CD4-positive, alpha-beta T cell (primary cell): ENCODE data around the gene WIPI1. TPM values are rescaled to one million over a fixed set of nuclear protein-coding genes. Genes with fewer than 3 reads are reported as not detected.

Experiments used
- ATAC-seq: fragments of 200-7000 bp; cut with Tn5 transposase; one replicate; pipeline ENCODE4 v1.10.0; 2022; ENCODE audit warnings: mild to moderate bottlenecking; ENCODE audit not compliant: poor library complexity
- CTCF ChIA-PET: fragments of 350-600 bp; sonication (Branson Sonifier 250); formaldehyde crosslinking; loops from one replicate; lab custom pipeline; 2021; ENCODE audit warnings: antibody characterized with exemption, inconsistent platforms; lab: Charles Lee
- POLR2A ChIA-PET: fragments of 350-600 bp; sonication (Branson Sonifier 250); formaldehyde crosslinking; loops from one replicate; lab custom pipeline; 2021; ENCODE audit warnings: antibody characterized with exemption, inconsistent platforms; lab: Charles Lee
- DNase-seq, 14 experiments: peaks; one replicate each; pipeline ENCODE4 v3.0.0-alpha.2; 2013 to 2020; ENCODE audit warnings: mixed read lengths in 2 of 14
- H3K27ac ChIP-seq, 2 donors: one replicate each; pipeline versions ENCODE4 v1.5.1 to v1.7.0; 2013; ENCODE audit warnings: low read length in 2 of 2, low read depth in 1 of 2, mild to moderate bottlenecking in 1 of 2
- H3K27me3 ChIP-seq, 2 experiments: 1 replicate in 1 of 2; 2 replicates in 1 of 2; pipeline versions ENCODE4 v1.6.1 to v1.7.0; 2013; ENCODE audit warnings: low read length in 2 of 2, control low read depth in 1 of 2, mild to moderate bottlenecking in 1 of 2, moderate library complexity in 1 of 2; ENCODE audit not compliant: insufficient read depth in 2 of 2, control insufficient read depth in 1 of 2
- H3K36me3 ChIP-seq: one replicate; pipeline ENCODE4 v1.6.1; 2013; ENCODE audit warnings: low read length, control low read depth; ENCODE audit not compliant: insufficient read depth
- H3K4me1 ChIP-seq: one replicate; pipeline ENCODE4 v1.6.1; 2013; ENCODE audit warnings: low read length, control low read depth; ENCODE audit not compliant: insufficient read depth
- H3K4me3 ChIP-seq: one replicate; pipeline ENCODE4 v1.5.1; 2013; ENCODE audit warnings: mild to moderate bottlenecking, low read length, moderate library complexity
- H3K9me3 ChIP-seq, 2 experiments: 1 replicate in 1 of 2; 2 replicates in 1 of 2; pipeline versions ENCODE4 v1.6.1 to v1.7.0; 2013; ENCODE audit warnings: low read length in 2 of 2, mild to moderate bottlenecking in 2 of 2, control low read depth in 1 of 2, moderate library complexity in 1 of 2; ENCODE audit not compliant: control insufficient read depth in 1 of 2, insufficient read depth in 1 of 2
- H3K27ac Mint-ChIP-seq: one replicate; pipeline ENCODE4 v1.8.0; 2020; ENCODE audit warnings: mixed read lengths
- H3K27me3 Mint-ChIP-seq: one replicate; pipeline ENCODE4 v1.8.0; 2021; ENCODE audit warnings: mixed read lengths
- H3K36me3 Mint-ChIP-seq: one replicate; pipeline ENCODE4 v1.8.0; 2021; ENCODE audit warnings: low read depth, mixed read lengths
- H3K4me1 Mint-ChIP-seq: one replicate; pipeline ENCODE4 v1.8.0; 2021; ENCODE audit warnings: low read depth, mixed read lengths
- H3K4me3 Mint-ChIP-seq: one replicate; pipeline ENCODE4 v1.8.0; 2020; ENCODE audit warnings: mild to moderate bottlenecking, mixed read lengths
- H3K9me3 Mint-ChIP-seq: one replicate; pipeline ENCODE4 v1.8.0; 2020; ENCODE audit warnings: mixed read lengths
- intact Hi-C, 2 experiments: fragments of 100-400 bp; cut with DNase I in 1 of 2; cut with micrococcal nuclease in 1 of 2; formaldehyde crosslinking; loops; one replicate each; pipeline versions ENCODE4 v1.15.1 to v1.9.0; 2023 to 2025; cut with DNase I, micrococcal nuclease
- microRNA-seq: library from miRNA; unstranded; fragments of <30 nt; microRNA quantifications from one replicate; pipeline ENCODE4 v1.2.0, GENCODE V29; 2021; ENCODE audit warnings: borderline microRNAs expressed, borderline replicate concordance
- total RNA-seq, 174 experiments: library from RNA in 2 of 174; stranded (reverse) in 2 of 174; gene quantifications; one replicate each; pipeline ENCODE4 v1.2.3 and lab custom pipeline; 2021 to 2026
- TF ChIP-seq, protein P1 (sequence below): fragments of 200-600 bp; IDR thresholded peaks from one replicate; pipeline ENCODE4 v1.8.0; 2022; ENCODE audit warnings: antibody characterized with exemption, mild to moderate bottlenecking

WIPI1 gene
- total RNA-seq, 2 experiments from 2014 or later, result 2.0 to 2.6 TPM

DNA sequence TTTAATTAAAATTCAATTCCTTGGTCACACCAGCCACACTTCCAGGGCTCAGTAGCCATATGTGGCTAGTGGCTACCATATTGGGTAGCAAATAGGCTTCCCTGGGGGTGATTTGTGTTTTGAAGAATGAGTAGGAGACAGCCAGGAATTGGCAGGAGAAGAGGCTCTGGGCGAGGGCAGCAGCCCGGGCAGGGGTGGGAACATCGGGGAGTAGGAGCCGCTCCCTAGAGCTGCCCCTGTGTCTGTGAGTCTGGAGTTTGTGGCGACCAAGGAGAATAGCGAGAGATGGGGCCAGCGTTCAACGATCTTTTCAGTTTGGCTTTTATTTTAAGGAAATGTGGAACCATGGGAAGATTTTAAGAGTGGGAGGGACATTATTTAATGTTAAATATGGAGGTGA, 81.7 kb downstream of the WIPI1 start:
- Histone ChIP-seq H3K9me3 (no peaks in the 10 kb centered on the region), H3K27me3 (no peaks in the 10 kb centered on the region), H3K4me1 (peaks cover 2% of the 10 kb centered on the region), H3K36me3 (no peaks in the 10 kb centered on the region), H3K4me3 (no peak overlapping the region), H3K27ac (no peak overlapping the region)
- ChIA-PET POLR2A (interaction anchor here (1.0 kb wide), 1 partner anchor 84 kb away, joined by 3 read pairs; the partner anchor contains the start of gene ARSG), CTCF (no interaction called here)
- Mint-ChIP-seq H3K4me3 (no peak overlapping the region), H3K4me1 (no peaks in the 10 kb centered on the region), H3K27me3 (no peaks in the 10 kb centered on the region), H3K27ac (no peak overlapping the region), H3K9me3 (no peaks in the 10 kb centered on the region), H3K36me3 (peaks cover 13% of the 10 kb centered on the region)
- no peak for DNase-seq
- no peak for ATAC-seq
- TF ChIP-seq, protein P1, sequence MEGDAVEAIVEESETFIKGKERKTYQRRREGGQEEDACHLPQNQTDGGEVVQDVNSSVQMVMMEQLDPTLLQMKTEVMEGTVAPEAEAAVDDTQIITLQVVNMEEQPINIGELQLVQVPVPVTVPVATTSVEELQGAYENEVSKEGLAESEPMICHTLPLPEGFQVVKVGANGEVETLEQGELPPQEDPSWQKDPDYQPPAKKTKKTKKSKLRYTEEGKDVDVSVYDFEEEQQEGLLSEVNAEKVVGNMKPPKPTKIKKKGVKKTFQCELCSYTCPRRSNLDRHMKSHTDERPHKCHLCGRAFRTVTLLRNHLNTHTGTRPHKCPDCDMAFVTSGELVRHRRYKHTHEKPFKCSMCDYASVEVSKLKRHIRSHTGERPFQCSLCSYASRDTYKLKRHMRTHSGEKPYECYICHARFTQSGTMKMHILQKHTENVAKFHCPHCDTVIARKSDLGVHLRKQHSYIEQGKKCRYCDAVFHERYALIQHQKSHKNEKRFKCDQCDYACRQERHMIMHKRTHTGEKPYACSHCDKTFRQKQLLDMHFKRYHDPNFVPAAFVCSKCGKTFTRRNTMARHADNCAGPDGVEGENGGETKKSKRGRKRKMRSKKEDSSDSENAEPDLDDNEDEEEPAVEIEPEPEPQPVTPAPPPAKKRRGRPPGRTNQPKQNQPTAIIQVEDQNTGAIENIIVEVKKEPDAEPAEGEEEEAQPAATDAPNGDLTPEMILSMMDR, result no peak
- intact Hi-C loops, result no loop called here

Small RNA genes within 50 kb of the gene (microRNA-seq; reads per million reads assigned to microRNA genes)
- not detected for gene MIR635

Other genes starting within 250 kb of the WIPI1 start
- 10 to 100 TPM; 63.0 to 64.9 TPM for gene AMZ2, start 209.5 kb downstream of the WIPI1 start, total RNA-seq
- 1 to 10 TPM; 7.7 to 9.5 TPM for gene SLC16A6, start 166.4 kb downstream of the WIPI1 start, total RNA-seq
- gene ARSG, start 166.0 kb downstream of the WIPI1 start, total RNA-seq, result 10 to 100 TPM; 13.8 to 16.0 TPM
- 10 to 100 TPM; 88.8 to 89.1 TPM for gene PRKAR1A, start 54.9 kb upstream of the WIPI1 start, total RNA-seq
- gene FAM20A, start 143.9 kb upstream of the WIPI1 start, total RNA-seq, result not detected